ENCODE measurements around the gene NFATC1.

The NFATC1 gene

GRCh38 chr18:79459946-79460480, 64.3 kb downstream of the NFATC1 start:
- DNase-seq = no peak

- DNase-seq = no peak
These were observed 65.0 kb downstream of the NFATC1 start for GRCh38 chr18:79460481-79461300.

DNA sequence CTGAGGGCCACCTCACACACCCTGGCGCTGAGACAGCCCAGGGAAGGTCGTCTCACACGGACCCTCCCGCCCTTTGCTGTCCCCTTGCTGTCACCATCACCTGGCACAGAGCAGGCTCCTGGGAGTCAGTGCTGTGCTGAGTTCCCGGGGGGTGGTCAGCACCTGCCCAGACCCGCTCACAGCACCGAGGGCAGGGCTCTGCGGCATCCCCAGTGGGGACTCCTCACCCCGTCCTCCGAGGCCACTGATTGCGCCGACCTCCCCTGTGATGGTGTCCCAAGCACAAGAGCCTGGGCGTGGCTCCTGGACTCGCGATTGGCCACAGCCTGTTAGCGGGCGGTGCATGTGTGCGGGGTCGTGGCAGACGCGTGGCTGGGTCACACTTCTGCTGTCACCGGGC, 65.9 kb downstream of the NFATC1 start:
- DNase-seq = no peak

- no peak for DNase-seq
These were observed 67.8 kb downstream of the NFATC1 start for GRCh38 chr18:79463424-79463960.

DNA sequence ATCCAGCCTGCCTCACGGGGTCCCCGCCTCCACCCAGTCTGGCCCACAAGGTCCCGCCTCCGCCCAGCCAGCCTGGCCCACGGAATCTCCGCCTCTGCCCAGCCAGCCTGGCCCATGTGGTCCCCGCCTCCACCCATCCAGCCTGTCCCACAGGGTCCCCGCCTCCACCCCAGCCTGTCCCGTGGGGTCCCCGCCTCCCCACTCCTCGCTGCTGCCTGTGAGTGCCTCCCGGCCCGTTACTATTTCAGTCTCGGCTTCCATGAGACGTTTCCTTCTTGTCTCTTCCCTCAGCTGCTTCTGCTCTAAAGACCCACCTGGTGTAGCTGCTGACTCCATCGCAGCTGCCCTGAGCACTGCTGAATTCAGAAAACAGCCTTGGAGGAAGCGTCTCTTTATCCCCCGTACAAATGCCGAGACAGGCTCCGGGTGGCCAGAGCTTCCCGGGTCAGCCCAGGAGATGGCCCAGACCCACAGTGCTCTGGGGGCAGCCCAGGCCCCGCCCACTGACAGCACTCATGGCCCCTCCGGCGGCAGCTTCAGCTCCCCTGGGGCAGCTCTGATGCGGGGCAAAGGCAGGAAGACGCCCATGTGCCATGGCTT, 69.8 kb downstream of the NFATC1 start:
- DNase-seq = no peak

GRCh38 chr18:79466591-79466990, 70.9 kb downstream of the NFATC1 start:
- DNase-seq = no peak

- no peak for DNase-seq
These were observed 71.4 kb downstream of the NFATC1 start for GRCh38 chr18:79467126-79467525.

- no peak for DNase-seq
These were observed 72.5 kb downstream of the NFATC1 start for GRCh38 chr18:79468119-79468789.

- DNase-seq = no peak
These were observed 73.6 kb downstream of the NFATC1 start for GRCh38 chr18:79469309-79469708.

GRCh38 chr18:79469751-79470505, 74.2 kb downstream of the NFATC1 start:
- DNase-seq = no peak

GRCh38 chr18:79470547-79470946, 74.8 kb downstream of the NFATC1 start:
- no peak for DNase-seq

- DNase-seq = no peak
These were observed 75.3 kb downstream of the NFATC1 start for GRCh38 chr18:79471046-79471445.

GRCh38 chr18:79471597-79471996, 75.9 kb downstream of the NFATC1 start:
- no peak for DNase-seq

DNA sequence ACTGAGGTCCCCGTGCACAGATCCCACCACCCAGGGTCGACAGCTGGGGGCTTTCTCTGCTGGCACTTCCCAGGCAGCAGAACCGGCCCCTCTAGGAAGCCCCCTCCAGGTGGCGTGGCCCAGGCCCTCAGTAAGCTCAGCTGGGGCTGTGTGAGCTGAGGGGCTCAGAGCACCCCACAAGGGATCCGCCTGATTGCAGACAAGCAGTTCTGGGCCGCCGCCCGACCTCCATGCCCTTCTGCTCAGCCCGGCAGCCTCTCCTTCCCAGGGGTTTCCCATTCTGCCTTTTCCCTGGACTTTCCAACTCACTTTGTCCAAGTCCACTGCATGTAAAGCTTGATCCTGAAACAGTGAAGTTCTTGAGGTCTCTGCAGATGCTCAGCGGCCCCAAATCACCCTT, 76.4 kb downstream of the NFATC1 start:
- no peak for DNase-seq

- DNase-seq = no peak
These were observed 77.2 kb downstream of the NFATC1 start for GRCh38 chr18:79472946-79473345.

- no peak for DNase-seq
These were observed 80.5 kb downstream of the NFATC1 start for GRCh38 chr18:79476031-79476917.

GRCh38 chr18:79476918-79477571, 81.3 kb downstream of the NFATC1 start:
- DNase-seq = no peak

DNA sequence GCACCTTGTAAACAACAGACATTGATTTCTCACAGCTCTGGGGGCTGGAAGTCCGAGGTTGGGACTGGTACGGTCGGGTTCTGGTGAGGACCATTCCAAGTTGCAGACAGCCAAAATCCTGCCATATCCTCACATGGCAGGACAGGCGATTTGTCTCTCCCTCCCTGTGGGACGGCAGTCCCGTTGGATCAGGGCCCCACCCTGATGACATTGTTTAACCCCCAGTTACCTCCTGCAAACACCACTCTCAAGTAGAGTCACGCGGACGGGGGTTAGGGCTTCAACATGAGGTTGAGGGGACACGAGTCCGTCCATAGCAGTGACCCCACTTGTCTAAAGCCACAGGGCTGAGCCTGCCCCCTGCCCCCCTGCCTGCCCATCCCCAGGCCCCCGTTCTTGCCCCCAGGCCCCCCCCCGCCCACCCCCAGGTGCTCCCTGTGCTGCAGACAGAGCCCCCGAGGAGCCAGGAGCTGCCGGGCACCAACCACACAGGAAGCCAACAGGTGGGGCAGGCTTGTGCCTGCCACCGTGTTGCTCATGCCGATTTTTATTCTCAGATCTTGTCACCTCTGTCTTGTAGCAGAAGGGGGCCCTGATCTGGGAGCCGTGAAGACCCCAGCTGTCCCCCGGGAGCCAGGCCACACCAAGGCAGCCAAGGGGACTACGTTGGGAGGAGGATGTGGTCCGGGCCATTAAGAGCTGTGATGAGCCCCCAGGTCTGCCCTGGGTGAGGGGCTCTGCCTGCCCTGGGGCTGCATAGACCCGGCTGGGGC, 82.2 kb downstream of the NFATC1 start:
- DNase-seq = no peak

DNA sequence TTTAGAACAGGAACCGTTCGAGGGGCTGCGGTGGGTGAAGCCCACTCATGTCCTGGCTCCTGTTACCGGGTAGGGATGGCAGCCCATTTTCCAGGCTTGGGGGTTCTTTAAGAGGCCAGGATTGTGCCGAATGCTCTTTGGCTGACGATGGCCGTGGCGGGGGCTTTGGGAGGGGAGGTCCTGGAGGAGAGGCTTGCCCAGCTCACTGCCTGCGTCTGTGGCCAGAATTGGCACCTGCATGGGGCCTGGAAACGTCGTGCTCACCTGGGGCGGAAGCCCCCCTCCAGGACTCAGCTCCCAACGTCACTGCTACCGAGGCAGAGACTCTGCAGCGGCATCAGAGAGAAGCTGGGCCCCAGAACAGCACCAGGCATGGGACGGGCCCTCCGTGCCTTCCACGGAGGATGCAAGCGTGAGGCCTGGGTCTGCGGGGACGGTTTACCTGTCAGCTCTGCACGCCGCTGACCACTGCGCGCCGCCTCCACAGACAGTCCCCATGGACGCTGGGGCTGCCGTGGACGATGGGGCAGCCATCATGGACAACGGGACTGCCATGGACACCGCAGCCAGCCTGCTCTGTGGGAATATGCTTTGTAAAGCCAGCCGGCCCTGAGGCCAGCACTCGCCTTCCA, 82.9 kb downstream of the NFATC1 start:
- DNase-seq = no peak

All from NCI-H510A treated with DMSO at 0.1 percent for 48 hours (cell line).